ENCODE data around the gene TMUB2.

DNA sequence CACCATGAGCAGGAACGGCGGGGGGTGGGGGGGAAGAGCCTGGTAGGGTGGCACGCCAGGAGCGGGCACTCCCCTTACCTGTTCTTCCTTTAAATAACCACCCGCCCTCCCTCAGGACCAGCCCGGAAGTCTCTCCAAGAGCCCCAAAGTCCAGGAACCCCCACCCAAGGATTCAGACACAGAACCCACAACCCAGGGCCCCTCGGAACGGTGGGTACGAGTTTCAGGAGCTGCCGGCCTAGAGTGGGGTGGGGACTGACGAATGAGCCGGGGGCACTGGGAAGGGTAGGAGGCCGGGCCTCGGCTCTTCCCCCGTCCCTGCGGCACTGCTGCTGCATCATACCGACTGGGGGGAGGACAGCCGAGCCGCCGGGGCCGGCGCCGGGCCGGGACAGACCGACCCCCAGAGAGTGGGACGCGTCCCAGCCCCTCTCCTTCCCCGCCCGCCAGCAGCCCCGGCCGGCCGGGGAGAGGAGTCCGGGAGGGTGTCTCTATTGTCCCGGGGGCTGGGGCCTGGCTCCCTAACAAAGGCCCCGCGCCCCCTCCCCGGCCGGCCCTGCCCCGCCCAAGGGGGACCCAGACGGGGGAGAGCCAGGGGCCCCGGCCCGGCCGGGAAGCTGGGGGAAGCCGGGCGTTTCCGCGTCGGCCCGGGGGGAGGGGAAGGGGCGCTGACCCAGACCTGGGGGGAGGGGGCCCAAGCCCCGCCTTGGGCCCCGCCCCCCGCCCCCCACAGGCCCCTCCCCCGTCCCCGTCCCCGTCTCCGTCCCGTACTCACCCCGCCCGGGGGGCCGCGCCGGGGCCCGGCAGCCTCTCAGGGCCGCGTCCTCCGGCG is 12.2 kb downstream of the TMUB2 start:
- TF ChIP-seq POLR2A (IDR thresholded peaks at IDR 0.05) = peak in 2 of 3 donors; percentile 25 to 29
- TF ChIP-seq, protein P1, sequence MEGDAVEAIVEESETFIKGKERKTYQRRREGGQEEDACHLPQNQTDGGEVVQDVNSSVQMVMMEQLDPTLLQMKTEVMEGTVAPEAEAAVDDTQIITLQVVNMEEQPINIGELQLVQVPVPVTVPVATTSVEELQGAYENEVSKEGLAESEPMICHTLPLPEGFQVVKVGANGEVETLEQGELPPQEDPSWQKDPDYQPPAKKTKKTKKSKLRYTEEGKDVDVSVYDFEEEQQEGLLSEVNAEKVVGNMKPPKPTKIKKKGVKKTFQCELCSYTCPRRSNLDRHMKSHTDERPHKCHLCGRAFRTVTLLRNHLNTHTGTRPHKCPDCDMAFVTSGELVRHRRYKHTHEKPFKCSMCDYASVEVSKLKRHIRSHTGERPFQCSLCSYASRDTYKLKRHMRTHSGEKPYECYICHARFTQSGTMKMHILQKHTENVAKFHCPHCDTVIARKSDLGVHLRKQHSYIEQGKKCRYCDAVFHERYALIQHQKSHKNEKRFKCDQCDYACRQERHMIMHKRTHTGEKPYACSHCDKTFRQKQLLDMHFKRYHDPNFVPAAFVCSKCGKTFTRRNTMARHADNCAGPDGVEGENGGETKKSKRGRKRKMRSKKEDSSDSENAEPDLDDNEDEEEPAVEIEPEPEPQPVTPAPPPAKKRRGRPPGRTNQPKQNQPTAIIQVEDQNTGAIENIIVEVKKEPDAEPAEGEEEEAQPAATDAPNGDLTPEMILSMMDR (IDR thresholded peaks at IDR 0.05) = no peak
